Suprapubic skin (tissue), 3 donors: ENCODE measurements around the gene TBC1D5.

Source experiments
- POLR2A ChIP-seq, 2 donors: fragments of 450-650 bp; IDR thresholded peaks; one replicate each; pipeline ENCODE4 v1.6.1; 2017; ENCODE audit warnings: antibody characterized with exemption in 2 of 2, mild to moderate bottlenecking in 2 of 2, moderate library complexity in 2 of 2
- TF ChIP-seq, protein P1 (sequence below), 2 donors: fragments of 200-600 bp in 1 of 2; fragments of 450-650 bp in 1 of 2; sonication (generic) in 1 of 2; IDR thresholded peaks; one replicate each; pipeline ENCODE4 v1.5.1; 2016 to 2019; ENCODE audit warnings: antibody characterized with exemption in 2 of 2, mild to moderate bottlenecking in 1 of 2, moderate library complexity in 1 of 2

DNA sequence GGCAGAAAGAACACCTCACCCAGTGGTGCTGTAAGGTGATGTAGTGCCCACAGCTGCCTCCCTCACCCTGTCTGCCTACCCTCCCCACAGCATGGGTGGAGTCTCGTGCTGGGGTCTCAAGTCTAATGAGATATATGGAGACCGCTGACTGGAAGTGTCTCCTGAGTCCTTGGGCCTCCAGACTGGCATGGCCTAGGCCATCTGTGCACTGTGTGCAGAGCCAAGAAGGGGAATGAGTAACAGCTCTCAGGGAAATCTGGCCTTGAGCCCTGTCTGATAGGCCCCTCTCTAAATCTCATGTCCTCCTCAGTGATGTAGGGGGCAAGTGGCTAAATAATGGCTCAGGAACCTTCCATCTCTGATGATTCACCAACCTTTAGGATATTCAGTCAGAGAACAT, 580.3 kb downstream of the TBC1D5 start:
- TF ChIP-seq, protein P1, sequence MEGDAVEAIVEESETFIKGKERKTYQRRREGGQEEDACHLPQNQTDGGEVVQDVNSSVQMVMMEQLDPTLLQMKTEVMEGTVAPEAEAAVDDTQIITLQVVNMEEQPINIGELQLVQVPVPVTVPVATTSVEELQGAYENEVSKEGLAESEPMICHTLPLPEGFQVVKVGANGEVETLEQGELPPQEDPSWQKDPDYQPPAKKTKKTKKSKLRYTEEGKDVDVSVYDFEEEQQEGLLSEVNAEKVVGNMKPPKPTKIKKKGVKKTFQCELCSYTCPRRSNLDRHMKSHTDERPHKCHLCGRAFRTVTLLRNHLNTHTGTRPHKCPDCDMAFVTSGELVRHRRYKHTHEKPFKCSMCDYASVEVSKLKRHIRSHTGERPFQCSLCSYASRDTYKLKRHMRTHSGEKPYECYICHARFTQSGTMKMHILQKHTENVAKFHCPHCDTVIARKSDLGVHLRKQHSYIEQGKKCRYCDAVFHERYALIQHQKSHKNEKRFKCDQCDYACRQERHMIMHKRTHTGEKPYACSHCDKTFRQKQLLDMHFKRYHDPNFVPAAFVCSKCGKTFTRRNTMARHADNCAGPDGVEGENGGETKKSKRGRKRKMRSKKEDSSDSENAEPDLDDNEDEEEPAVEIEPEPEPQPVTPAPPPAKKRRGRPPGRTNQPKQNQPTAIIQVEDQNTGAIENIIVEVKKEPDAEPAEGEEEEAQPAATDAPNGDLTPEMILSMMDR (IDR thresholded peaks at IDR 0.05) = no peak
- TF ChIP-seq POLR2A (IDR thresholded peaks at IDR 0.05) = no peak
